IPS DF 4.7 (cell line): Measurements from ENCODE around the gene CEBPA.
"Not testable (repeated sequence)": the region's sequence is repeated elsewhere in the genome, so short reads cannot be mapped to it uniquely, and the experiment has no call there.

Source experiments
- DNase-seq: peaks from one replicate; pipeline ENCODE4 v3.0.0-alpha.2; 2013; ENCODE audit warnings: low spot score; ENCODE audit errors: extremely low read depth

The CEBPA gene

DNA sequence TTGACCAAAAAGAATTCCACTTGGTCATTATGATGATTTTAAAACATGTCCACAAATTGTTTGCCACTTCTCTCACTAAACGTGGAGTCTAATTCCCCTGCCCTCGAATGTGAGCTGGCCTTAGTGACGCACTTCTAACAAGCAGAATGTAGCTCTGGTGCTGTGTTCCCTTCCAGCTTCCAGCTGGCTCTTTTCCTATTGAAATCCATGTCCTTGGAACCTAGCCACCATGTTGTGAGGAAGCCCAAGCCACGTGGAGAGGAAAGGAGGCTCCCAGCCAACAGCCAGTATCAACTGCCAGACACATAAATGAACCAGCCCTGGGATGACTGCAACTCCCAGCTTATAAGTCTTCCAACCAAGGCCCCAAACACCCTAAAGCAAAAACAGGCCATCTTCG lies 23.6 kb upstream of the CEBPA start:
- no peak for DNase-seq

DNA sequence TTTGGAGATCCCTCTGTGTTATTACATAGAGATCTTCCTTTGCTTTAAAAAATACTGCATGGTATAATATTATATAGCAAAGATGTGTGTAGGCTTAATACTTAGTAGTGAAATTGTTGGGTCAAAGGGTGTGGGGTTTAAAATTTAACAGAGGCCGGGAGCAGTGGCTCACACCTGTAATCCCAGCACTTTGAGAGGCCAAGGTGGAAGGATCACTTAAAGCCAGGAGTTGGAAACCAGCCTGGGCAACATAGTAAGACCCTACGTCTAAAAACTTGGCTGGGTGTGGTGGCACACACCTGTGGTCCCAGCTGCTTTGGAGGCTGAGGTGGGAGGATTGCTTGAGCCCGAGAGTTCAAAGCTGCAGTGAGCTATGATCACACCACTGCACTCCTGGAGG lies 22.3 kb upstream of the CEBPA start:
- no peak for DNase-seq

DNA sequence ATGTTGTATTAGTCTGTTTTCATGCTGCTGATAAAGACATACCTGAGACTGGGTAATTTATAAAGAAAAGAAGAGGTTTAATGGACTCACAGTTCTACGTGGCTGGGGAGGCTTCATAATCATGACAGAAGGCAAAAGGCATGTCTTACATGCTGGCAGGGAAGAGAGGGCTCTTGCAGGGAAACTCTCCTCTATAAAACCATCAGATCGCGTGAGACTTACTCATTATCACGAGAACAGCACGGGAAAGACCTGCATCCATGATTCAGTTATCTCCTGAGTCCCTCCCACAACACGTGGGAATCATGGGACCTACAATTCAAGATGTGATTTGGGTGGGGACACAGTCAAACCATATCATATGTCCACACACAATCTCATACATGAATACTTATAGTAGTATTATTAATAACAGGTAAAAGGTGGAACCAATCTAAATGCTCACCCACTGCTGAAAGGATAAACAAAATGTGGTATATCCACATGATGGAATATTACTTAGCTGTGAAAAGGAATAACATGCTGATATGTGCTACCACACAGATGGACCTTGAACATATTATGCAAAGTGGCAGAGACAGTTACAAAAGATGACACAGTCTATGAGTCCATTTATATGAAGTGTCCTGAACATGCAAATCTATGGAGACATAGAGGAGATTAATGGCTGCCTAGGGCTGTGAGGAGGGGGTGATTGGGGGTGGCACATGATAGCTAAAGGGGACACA lies 20.9 kb upstream of the CEBPA start:
- DNase-seq: no peak

DNA sequence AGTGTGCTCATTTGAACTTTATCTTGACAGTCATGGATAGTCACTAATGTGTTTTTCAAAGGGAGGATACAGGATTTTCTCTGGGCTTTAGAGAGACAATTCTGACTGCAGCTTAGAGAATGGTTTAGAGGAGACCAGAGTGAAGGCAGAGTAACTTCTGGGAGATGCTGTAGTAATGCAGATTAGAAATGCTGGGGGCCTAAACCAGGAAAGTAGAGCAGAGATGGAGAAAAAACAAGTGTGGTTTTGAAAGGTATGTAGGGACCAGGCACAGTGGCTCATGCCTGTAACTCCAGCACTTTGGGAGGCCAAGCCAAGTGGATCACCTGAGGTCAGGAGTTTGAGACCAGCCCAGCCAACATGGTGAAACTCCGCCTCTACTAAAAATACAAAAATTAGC lies 18.3 kb upstream of the CEBPA start:
- no peak for DNase-seq

GRCh38 chr19:33317991-33318390 lies 15.7 kb upstream of the CEBPA start:
- not testable (repeated sequence) for DNase-seq

GRCh38 chr19:33317517-33317916 lies 15.2 kb upstream of the CEBPA start:
- no peak for DNase-seq

GRCh38 chr19:33316541-33317264 lies 14.4 kb upstream of the CEBPA start:
- DNase-seq: no peak

DNA sequence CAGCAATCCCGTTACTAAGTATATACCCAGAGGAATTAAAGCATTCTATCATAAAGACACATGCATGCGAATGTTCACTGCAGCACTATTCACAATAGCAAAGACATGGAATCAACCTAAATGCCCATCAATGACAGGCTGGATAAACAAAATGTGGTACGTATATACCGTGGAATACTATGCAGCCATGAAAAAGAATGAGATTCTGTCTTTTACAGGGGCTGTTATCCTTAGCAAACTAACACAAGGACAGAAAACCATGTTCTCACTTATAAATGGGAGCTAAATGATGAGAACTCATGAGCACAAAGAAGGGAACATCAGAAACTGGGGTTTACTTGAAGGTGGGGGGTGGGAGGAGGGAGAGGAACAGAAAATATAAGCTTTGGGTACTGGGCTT lies 10.5 kb upstream of the CEBPA start:
- not testable (repeated sequence) for DNase-seq

DNA sequence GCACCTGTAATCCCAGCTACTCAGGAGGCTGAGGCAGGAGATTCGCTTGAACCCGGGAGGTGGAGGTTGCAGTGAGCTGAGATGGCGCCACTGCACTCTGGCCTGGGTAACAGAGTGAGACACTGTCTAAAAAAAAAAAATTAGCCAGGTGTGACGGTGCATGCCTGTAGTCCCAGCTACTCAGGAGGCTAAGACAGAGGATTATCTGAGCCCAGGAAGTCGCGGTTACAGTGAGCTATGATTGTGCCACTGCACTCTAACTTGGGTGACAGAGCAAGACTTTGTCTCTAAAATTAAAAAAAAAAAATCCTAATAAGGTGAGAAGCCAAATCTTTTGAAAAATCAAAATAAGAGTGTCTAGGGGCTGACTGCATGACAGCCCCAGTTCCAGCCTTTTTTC lies 9.7 kb upstream of the CEBPA start:
- DNase-seq: no peak

GRCh38 chr19:33311326-33311682 lies 9.0 kb upstream of the CEBPA start:
- no peak for DNase-seq

- no peak for DNase-seq
Measured at GRCh38 chr19:33310606-33311325, 8.4 kb upstream of the CEBPA start.

GRCh38 chr19:33309826-33310225 lies 7.5 kb upstream of the CEBPA start:
- DNase-seq: no peak

- DNase-seq: no peak
Measured at GRCh38 chr19:33306853-33307792, 4.8 kb upstream of the CEBPA start.

DNA sequence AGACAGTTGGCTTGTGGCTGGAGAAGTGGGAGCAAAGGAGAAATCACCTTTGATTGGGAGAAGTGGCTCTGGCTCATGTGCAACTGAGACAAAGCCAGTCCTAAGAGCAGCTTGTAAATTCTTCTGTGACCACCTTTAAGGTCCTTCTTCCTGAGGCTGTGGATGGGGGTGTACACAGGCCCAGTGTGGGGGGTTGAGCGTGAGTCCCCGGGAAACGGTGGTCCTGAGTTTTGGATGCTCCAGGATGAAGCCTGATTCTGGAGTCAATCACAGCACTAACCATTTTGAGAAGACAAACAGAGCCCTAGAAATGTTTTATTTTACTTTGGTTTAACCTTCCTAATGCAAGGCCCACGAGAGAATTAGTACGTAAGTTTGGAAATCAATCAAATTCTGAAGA lies 3.9 kb upstream of the CEBPA start:
- no peak for DNase-seq

DNA sequence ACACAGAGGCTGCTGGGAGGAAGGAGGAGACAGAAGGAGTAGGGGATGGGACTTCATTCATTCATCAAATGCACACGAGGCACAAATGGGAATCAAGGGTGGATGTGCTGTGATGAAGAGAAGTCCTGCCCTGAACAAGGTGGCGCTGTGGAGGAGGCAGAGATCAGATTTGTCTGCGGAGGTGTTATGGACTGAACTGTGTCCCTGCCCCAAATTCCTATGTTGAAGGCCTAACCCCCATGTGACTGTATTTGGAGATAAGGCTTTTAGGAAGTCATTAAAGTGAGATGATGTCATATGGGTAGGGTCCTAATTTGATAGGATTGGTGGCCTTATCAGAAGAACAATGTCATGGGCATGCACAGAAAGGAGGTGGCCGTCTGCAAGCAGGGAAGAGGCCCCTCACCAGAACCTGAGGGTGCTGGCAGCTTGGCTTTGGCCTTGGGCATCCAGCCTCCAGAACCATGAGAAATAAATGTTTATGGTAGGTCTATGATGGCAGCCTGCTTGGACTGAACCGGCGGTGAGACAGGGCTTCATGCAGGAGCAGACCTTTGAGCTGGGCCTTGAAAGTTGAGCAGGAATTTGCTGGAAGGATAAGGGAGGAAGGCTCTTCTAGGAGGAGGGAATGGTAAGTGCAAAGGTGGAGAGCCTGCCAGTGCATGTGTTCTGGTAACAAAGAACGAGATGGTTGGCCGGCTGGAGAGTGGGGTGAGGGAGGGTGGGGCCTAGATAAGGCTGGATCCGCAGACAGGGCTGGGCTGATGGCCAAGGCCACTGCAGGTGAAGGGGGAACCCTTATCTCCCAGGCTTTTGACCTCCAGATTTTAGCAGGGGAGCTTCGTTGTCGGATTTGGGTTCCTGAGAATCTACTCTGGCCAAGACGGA lies 2.7 kb upstream of the CEBPA start:
- DNase-seq: no peak

DNA sequence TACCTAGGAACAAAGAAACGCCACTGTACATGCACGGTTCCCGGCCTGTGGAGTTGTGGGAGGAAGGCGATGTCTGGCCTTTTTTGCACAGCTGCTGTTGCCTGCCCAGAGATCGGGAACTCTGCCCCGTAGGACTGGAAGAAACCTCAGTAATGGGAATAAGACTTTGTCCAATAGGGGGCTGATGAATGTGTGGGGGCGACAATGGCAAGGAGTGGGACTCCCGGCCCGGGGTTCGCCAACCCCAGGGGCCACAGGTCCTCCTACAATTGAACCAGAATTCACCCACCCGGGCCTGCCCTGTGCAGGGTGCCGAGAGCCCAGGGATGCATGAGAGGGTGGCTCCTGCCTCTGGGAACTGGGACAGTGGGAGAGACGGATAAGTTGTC lies 2.0 kb upstream of the CEBPA start:
- no peak for DNase-seq

DNA sequence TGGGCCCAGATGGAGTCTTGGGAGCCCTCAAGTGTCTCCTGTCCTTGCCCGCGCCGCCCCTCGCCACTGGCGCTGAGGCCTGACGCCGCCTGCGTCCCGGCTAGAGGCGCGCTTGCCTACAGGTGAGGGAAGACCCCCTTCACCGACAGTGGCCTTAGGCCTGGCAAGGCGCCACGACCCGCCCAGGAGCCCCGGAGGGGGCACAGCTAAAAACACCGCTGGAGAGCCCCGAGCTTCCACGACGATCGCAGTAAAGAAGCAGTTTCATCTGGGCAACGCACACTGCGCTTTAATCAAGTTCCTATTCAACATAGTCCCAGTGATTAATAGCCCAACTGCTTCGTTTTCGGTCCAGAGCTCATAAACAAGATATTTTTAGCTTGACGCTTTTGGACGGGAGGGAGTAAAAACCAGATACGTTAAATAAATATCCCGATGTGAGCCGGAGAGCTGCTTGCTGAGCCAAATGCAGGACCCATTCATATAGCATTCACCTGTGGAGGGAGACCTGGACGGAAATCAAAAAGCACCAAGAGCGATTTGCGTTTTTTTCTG lies 1.5 kb upstream of the CEBPA start:
- no peak for DNase-seq

DNA sequence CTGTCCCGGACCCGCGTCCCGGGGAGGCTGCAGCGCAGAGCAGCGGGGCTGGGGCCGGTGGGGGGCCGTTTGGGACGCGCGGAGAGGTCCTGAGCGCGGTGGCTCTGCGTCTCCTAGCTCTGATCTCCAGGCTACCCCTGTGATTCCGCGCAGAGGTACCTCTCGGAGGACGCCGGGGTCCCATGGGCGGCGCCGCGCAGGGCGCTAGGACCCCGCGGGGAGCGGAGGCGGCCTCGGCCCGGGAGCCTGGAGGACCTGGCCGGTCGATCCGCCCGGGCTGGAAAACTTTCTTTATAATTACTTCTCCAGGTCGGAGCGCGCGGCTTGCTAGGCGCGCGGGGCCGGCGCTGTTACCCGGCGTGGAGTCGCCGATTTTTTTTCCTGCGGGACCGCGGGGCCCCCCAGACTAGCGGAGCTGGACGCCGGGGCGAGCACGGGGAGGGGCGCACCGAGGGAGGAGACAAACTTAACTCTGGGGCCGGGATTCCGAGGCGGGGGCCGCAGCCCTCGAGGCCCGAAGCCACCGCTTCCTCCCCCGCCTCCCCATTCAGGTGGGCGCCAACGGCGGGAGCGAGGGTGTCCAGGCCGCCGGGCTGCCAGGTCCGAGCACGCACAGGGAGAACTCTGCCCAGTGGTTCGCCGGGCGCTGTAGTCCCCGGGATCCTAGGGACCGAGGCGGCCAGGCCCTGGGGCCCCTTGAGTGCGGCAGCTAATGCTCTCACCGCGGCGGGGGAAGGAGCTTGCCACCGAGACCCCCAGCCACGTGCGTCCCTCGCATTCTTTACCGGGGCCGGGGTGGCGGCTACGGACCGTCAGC lies 848 bp upstream of the CEBPA start:
- DNase-seq: no peak

DNA sequence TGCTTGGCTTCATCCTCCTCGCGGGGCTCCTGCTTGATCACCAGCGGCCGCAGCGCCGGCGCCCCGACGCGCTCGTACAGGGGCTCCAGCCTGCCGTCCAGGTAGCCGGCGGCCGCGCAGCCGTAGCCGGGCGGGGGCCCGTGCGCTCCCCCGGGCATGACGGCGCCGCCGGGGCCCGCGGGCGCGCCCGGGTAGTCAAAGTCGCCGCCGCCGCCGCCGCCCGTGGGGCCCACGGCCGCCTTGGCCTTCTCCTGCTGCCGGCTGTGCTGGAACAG lies 497 bp downstream of the CEBPA start:
- no peak for DNase-seq
